RWPE2 (cell line): Measurements from ENCODE around the gene OTUD7B.

Experiments
- ATAC-seq: fragments of 200-7000 bp; cut with Tn5 transposase; 3 replicates; pipeline ENCODE4 v1.9.1; 2021; ENCODE audit warnings: low read depth
- DNase-seq: peaks from one replicate; pipeline ENCODE4 v3.0.0-alpha.2; 2020; ENCODE audit warnings: low spot score
- H3K27ac ChIP-seq: fragments of 450-650 bp; 2 replicates; pipeline ENCODE4 v1.5.1; 2017; ENCODE audit warnings: mild to moderate bottlenecking; ENCODE audit not compliant: poor library complexity, severe bottlenecking
- H3K27me3 ChIP-seq: fragments of 250-450 bp; sonication (Bioruptor Pico); 2 replicates; pipeline ENCODE4 v1.5.1; 2021; ENCODE audit warnings: mild to moderate bottlenecking, moderate library complexity; ENCODE audit not compliant: insufficient read depth, poor library complexity, severe bottlenecking
- H3K36me3 ChIP-seq: fragments of 250-450 bp; sonication (Bioruptor Pico); 2 replicates; pipeline ENCODE4 v1.5.1; 2020; ENCODE audit warnings: low read depth, mild to moderate bottlenecking, moderate library complexity
- H3K4me1 ChIP-seq: fragments of 250-450 bp; sonication (Bioruptor Pico); 2 replicates; pipeline ENCODE4 v1.5.1; 2021; ENCODE audit warnings: mild to moderate bottlenecking, moderate library complexity; ENCODE audit not compliant: insufficient read depth, poor library complexity, severe bottlenecking
- H3K4me3 ChIP-seq: fragments of 250-450 bp; sonication (Bioruptor Pico); 2 replicates; pipeline ENCODE4 v1.5.1; 2021; ENCODE audit warnings: mild to moderate bottlenecking, moderate library complexity; ENCODE audit not compliant: severe bottlenecking
- H3K9me3 ChIP-seq: fragments of 250-450 bp; sonication (Bioruptor Pico); 2 replicates; pipeline ENCODE4 v1.5.1; 2021; ENCODE audit warnings: mild to moderate bottlenecking, moderate library complexity; ENCODE audit not compliant: severe bottlenecking
- CTCF ChIP-seq: fragments of 450-650 bp; IDR thresholded peaks from one replicate; pipeline ENCODE4 v1.5.1; 2017; ENCODE audit warnings: mild to moderate bottlenecking, moderate library complexity; ENCODE audit not compliant: poor library complexity, severe bottlenecking

OTUD7B gene

GRCh38 chr1:150051089-150051373 lies 40.5 kb upstream of the OTUD7B start:
- Histone ChIP-seq H3K27me3 (no peaks in the 10 kb centered on the region), H3K4me3 (no peak overlapping the region), H3K36me3 (no peaks in the 10 kb centered on the region), H3K27ac (no peak overlapping the region), H3K9me3 (no peaks in the 10 kb centered on the region), H3K4me1 (no peaks in the 10 kb centered on the region)
- TF ChIP-seq CTCF: no peak
- DNase-seq: no peak
- ATAC-seq: no peak

- TF ChIP-seq CTCF: no peak
- ATAC-seq: no peak
These were observed 39.4 kb upstream of the OTUD7B start for GRCh38 chr1:150049926-150050325.

GRCh38 chr1:150034336-150034735 lies 23.8 kb upstream of the OTUD7B start:
- DNase-seq (no peak), ATAC-seq (no peak)
- TF ChIP-seq CTCF: no peak

More at GRCh38 chr1:150049926-150050325, 39.4 kb upstream of the OTUD7B start:
- Histone ChIP-seq H3K27me3 (no peaks in the 10 kb centered on the region), H3K9me3 (no peaks in the 10 kb centered on the region), H3K27ac (no peak overlapping the region), H3K4me1 (no peaks in the 10 kb centered on the region), H3K36me3 (no peaks in the 10 kb centered on the region), H3K4me3 (no peak overlapping the region)
- DNase-seq: no peak

GRCh38 chr1:150028322-150028721 lies 17.8 kb upstream of the OTUD7B start:
- H3K36me3 ChIP-seq: no peaks in the 10 kb centered on the region
- H3K27me3 ChIP-seq: no peaks in the 10 kb centered on the region
- no peak for TF ChIP-seq CTCF
- H3K4me3 ChIP-seq: no peak overlapping the region
- no peaks in the 10 kb centered on the region for H3K4me1 ChIP-seq
- H3K9me3 ChIP-seq: no peaks in the 10 kb centered on the region
- no peak overlapping the region for H3K27ac ChIP-seq
- DNase-seq (no peak), ATAC-seq (no peak)

More at GRCh38 chr1:150034336-150034735, 23.8 kb upstream of the OTUD7B start:
- no peaks in the 10 kb centered on the region for H3K9me3 ChIP-seq
- no peaks in the 10 kb centered on the region for H3K27me3 ChIP-seq
- H3K27ac ChIP-seq: no peak overlapping the region
- no peaks in the 10 kb centered on the region for H3K36me3 ChIP-seq
- H3K4me3 ChIP-seq: no peak overlapping the region
- H3K4me1 ChIP-seq: no peaks in the 10 kb centered on the region

GRCh38 chr1:150024156-150024555 lies 13.6 kb upstream of the OTUD7B start:
- no peaks in the 10 kb centered on the region for H3K27me3 ChIP-seq
- H3K4me1 ChIP-seq: no peaks in the 10 kb centered on the region
- H3K36me3 ChIP-seq: no peaks in the 10 kb centered on the region
- no peak for TF ChIP-seq CTCF
- H3K27ac ChIP-seq: no peak overlapping the region
- ATAC-seq (no peak), DNase-seq (no peak)
- H3K4me3 ChIP-seq: no peak overlapping the region
- no peaks in the 10 kb centered on the region for H3K9me3 ChIP-seq
